Uterus (tissue), 2 donors: Measurements from ENCODE around the gene SF3B6.

Experiments
- POLR2A ChIP-seq, 2 donors: fragments of 450-650 bp; IDR thresholded peaks; one replicate each; pipeline ENCODE4 v1.6.1; 2016; ENCODE audit warnings: antibody characterized with exemption in 2 of 2, mild to moderate bottlenecking in 1 of 2, moderate library complexity in 1 of 2
- TF ChIP-seq, protein P1 (sequence below), 4 experiments: fragments of 200-600 bp in 2 of 4; fragments of 450-650 bp in 2 of 4; sonication (generic) in 2 of 4; IDR thresholded peaks; one replicate each; pipeline ENCODE4 v1.5.1; 2016 to 2019; ENCODE audit warnings: antibody characterized with exemption in 4 of 4, mild to moderate bottlenecking in 2 of 4, moderate library complexity in 1 of 4

DNA sequence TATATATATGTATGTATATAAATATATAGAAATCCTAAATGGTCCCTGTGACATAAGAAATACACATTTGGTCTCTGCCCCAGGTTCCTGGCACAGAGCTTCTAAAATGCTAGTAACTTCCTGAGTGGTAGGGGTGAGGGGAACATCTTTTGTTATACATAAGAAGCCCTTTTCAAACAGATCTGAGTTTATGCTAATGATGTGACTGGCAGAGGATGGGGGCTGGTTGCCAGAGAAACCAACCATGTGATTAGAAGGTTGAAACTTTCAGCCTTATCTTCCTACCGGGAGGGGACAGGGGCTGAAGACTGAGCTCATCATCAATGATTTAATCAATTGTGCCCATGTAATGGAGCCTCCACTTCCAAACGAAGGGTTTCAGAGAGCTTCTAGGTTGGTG is 49.9 kb downstream of the SF3B6 start:
- TF ChIP-seq, protein P1, sequence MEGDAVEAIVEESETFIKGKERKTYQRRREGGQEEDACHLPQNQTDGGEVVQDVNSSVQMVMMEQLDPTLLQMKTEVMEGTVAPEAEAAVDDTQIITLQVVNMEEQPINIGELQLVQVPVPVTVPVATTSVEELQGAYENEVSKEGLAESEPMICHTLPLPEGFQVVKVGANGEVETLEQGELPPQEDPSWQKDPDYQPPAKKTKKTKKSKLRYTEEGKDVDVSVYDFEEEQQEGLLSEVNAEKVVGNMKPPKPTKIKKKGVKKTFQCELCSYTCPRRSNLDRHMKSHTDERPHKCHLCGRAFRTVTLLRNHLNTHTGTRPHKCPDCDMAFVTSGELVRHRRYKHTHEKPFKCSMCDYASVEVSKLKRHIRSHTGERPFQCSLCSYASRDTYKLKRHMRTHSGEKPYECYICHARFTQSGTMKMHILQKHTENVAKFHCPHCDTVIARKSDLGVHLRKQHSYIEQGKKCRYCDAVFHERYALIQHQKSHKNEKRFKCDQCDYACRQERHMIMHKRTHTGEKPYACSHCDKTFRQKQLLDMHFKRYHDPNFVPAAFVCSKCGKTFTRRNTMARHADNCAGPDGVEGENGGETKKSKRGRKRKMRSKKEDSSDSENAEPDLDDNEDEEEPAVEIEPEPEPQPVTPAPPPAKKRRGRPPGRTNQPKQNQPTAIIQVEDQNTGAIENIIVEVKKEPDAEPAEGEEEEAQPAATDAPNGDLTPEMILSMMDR (IDR thresholded peaks at IDR 0.05), result no peak
- TF ChIP-seq POLR2A (IDR thresholded peaks at IDR 0.05), result no peak
